Neural cell (in vitro differentiated cells): Measurements from ENCODE around the gene FAM83C. TPM values are rescaled to one million over a fixed set of nuclear protein-coding genes. Genes with fewer than 3 reads are reported as not detected.

ENCODE experiments used
- H2AFZ ChIP-seq: fragments of 200-600, 300-800 bp; sonication (generic), shearing (Covaris generic); 2 replicates; pipeline ENCODE4 v1.6.0; 2014; ENCODE audit warnings: low read depth, mild to moderate bottlenecking, antibody characterized with exemption, low read length, moderate library complexity
- H3F3A ChIP-seq: fragments of 200-600 bp; shearing (Covaris generic); 2 replicates; pipeline ENCODE4 v1.6.1; 2016; ENCODE audit warnings: mild to moderate bottlenecking, moderate library complexity, mixed read lengths, antibody characterized with exemption, low read length; ENCODE audit not compliant: insufficient read depth, poor library complexity, severe bottlenecking
- H3K27ac ChIP-seq: fragments of 200-600, 300-800 bp; sonication (generic), shearing (Covaris generic); 2 replicates; pipeline ENCODE4 v1.5.1; 2014; ENCODE audit warnings: mild to moderate bottlenecking, low read length, moderate library complexity
- H3K27me3 ChIP-seq: fragments of 300-800, 200-600 bp; sonication (generic), shearing (Covaris generic); 2 replicates; pipeline ENCODE4 v1.6.0; 2014; ENCODE audit warnings: mild to moderate bottlenecking, low read depth, low read length, moderate library complexity; ENCODE audit not compliant: insufficient read depth
- H3K36me3 ChIP-seq: fragments of 300-800, 200-600 bp; sonication (generic), shearing (Covaris generic); 2 replicates; pipeline ENCODE4 v1.5.1; 2014; ENCODE audit warnings: mild to moderate bottlenecking, antibody characterized with exemption, low read length, moderate library complexity; ENCODE audit not compliant: insufficient read depth
- H3K4me2 ChIP-seq: fragments of 300-800, 200-600 bp; sonication (generic), shearing (Covaris generic); 2 replicates; pipeline ENCODE4 v1.6.0; 2014; ENCODE audit warnings: mild to moderate bottlenecking, low read length
- H3K4me3 ChIP-seq: fragments of 300-800, 200-600 bp; sonication (generic), shearing (Covaris generic); 2 replicates; pipeline ENCODE4 v1.5.1; 2014; ENCODE audit warnings: mild to moderate bottlenecking, low read length, moderate library complexity
- H3K79me2 ChIP-seq: fragments of 200-600 bp; shearing (Covaris generic); replicated peaks from 2 replicates; pipeline ENCODE4 v1.6.0; 2014; ENCODE audit warnings: mild to moderate bottlenecking, low read length, moderate library complexity; ENCODE audit not compliant: insufficient read depth
- H3K9ac ChIP-seq: fragments of 300-800, 200-600 bp; sonication (generic), shearing (Covaris generic); 2 replicates; pipeline ENCODE4 v1.6.1; 2016; ENCODE audit warnings: mild to moderate bottlenecking, low read length, mixed read lengths
- H3K9me2 ChIP-seq: fragments of 200-600 bp; shearing (Covaris generic); 2 replicates; pipeline ENCODE4 v1.6.1; 2016; ENCODE audit warnings: mild to moderate bottlenecking, low read length, mixed read lengths; ENCODE audit not compliant: insufficient read depth
- H3K9me3 ChIP-seq: fragments of 200-600, 300-800 bp; sonication (generic), shearing (Covaris generic); 2 replicates; pipeline ENCODE4 v1.6.1; 2016; ENCODE audit warnings: mild to moderate bottlenecking, mixed run types, low read length, moderate library complexity, mixed read lengths
- H4K20me1 ChIP-seq: fragments of 200-600 bp; shearing (Covaris generic); 2 replicates; pipeline ENCODE4 v1.6.1; 2016; ENCODE audit warnings: mild to moderate bottlenecking, mixed run types; ENCODE audit not compliant: insufficient read depth
- EP300 ChIP-seq: fragments of 450-650 bp; conservative IDR thresholded peaks from 2 replicates; pipeline ENCODE4 v1.6.1; 2014; ENCODE audit warnings: antibody characterized with exemption, mild to moderate bottlenecking, moderate library complexity; ENCODE audit not compliant: poor library complexity, severe bottlenecking
- EZH2 ChIP-seq: fragments of 200-600, 300-800 bp; shearing (Covaris generic), sonication (generic); IDR thresholded peaks from 2 replicates; pipeline ENCODE4 v1.6.1; 2014; ENCODE audit warnings: antibody characterized with exemption, low read length, borderline replicate concordance, mild to moderate bottlenecking; ENCODE audit not compliant: insufficient read depth, poor library complexity, severe bottlenecking
- MXI1 ChIP-seq: fragments of 450-650 bp; conservative IDR thresholded peaks from 2 replicates; pipeline ENCODE4 v1.6.1; 2014; ENCODE audit warnings: antibody characterized with exemption, mild to moderate bottlenecking; ENCODE audit not compliant: poor library complexity, severe bottlenecking
- POLR2AphosphoS5 ChIP-seq: IDR thresholded peaks from 2 replicates; pipeline ENCODE4 v1.6.1; 2012
- RAD21 ChIP-seq: fragments of 450-650 bp; conservative IDR thresholded peaks from 2 replicates; pipeline ENCODE4 v1.6.1; 2014; ENCODE audit warnings: antibody characterized with exemption, mild to moderate bottlenecking, moderate library complexity
- SMC3 ChIP-seq: fragments of 450-650 bp; conservative IDR thresholded peaks from 2 replicates; pipeline ENCODE4 v1.6.1; 2014; ENCODE audit warnings: antibody characterized with exemption, mild to moderate bottlenecking, moderate library complexity; ENCODE audit not compliant: poor library complexity
- TAF1 ChIP-seq: IDR thresholded peaks from 2 replicates; pipeline ENCODE4 v1.6.1; 2012; ENCODE audit warnings: low read depth
- polyA plus RNA-seq: library from polyadenylated mRNA; depleted of rRNA; stranded (reverse); fragments of >200 nt; gene quantifications from 2 replicates; pipeline ENCODE4 v1.2.3, GENCODE V29; 2014
- TF ChIP-seq, protein P1 (sequence below): IDR thresholded peaks from 2 replicates; pipeline ENCODE4 v1.6.1; 2012; ENCODE audit warnings: borderline replicate concordance
- TF ChIP-seq, protein P2 (sequence below): fragments of 450-650 bp; IDR thresholded peaks from 2 replicates; pipeline ENCODE4 v1.5.1; 2014; ENCODE audit warnings: antibody characterized with exemption, mild to moderate bottlenecking, moderate library complexity; ENCODE audit not compliant: poor library complexity, severe bottlenecking

FAM83C gene
- polyA plus RNA-seq, 1 donor from 2014 or later: not detected

DNA sequence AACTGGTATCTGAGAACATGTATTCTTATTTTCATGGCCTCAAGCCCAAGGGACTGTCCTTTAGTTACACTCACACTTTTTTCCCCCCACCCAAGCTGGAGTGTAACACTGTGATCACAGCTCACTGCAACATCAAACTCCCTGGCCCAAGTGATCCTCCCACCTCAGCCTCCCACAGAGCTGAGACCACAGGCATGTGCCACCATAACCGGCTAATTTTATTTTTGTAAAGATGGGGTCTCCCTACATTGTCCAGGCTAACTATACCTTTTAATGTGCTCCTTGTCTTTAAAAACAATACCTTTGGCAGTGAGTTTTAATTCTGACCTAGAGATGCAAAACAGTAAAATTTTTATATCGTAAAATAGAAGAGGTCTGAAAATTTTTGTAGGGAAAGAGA lies 48.2 kb upstream of the FAM83C start:
- Histone ChIP-seq H3K27me3 (no peaks in the 10 kb centered on the region), H3K27ac (no peak overlapping the region), H3K79me2 (no peaks in the 10 kb centered on the region), H3F3A (no peaks in the 10 kb centered on the region), H3K9me3 (no peaks in the 10 kb centered on the region), H3K9ac (no peak overlapping the region), H3K4me2 (no peak overlapping the region), H3K4me3 (no peak overlapping the region), H2AFZ (no peak overlapping the region), H3K36me3 (no peaks in the 10 kb centered on the region), H4K20me1 (no peaks in the 10 kb centered on the region), H3K9me2 (no peaks in the 10 kb centered on the region)
- TF ChIP-seq EP300 (no peak), TAF1 (no peak), RAD21 (no peak), MXI1 (no peak), POLR2AphosphoS5 (no peak), SMC3 (no peak), EZH2 (no peak)
- TF ChIP-seq, protein P1, sequence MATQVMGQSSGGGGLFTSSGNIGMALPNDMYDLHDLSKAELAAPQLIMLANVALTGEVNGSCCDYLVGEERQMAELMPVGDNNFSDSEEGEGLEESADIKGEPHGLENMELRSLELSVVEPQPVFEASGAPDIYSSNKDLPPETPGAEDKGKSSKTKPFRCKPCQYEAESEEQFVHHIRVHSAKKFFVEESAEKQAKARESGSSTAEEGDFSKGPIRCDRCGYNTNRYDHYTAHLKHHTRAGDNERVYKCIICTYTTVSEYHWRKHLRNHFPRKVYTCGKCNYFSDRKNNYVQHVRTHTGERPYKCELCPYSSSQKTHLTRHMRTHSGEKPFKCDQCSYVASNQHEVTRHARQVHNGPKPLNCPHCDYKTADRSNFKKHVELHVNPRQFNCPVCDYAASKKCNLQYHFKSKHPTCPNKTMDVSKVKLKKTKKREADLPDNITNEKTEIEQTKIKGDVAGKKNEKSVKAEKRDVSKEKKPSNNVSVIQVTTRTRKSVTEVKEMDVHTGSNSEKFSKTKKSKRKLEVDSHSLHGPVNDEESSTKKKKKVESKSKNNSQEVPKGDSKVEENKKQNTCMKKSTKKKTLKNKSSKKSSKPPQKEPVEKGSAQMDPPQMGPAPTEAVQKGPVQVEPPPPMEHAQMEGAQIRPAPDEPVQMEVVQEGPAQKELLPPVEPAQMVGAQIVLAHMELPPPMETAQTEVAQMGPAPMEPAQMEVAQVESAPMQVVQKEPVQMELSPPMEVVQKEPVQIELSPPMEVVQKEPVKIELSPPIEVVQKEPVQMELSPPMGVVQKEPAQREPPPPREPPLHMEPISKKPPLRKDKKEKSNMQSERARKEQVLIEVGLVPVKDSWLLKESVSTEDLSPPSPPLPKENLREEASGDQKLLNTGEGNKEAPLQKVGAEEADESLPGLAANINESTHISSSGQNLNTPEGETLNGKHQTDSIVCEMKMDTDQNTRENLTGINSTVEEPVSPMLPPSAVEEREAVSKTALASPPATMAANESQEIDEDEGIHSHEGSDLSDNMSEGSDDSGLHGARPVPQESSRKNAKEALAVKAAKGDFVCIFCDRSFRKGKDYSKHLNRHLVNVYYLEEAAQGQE: no peak
- TF ChIP-seq, protein P2, sequence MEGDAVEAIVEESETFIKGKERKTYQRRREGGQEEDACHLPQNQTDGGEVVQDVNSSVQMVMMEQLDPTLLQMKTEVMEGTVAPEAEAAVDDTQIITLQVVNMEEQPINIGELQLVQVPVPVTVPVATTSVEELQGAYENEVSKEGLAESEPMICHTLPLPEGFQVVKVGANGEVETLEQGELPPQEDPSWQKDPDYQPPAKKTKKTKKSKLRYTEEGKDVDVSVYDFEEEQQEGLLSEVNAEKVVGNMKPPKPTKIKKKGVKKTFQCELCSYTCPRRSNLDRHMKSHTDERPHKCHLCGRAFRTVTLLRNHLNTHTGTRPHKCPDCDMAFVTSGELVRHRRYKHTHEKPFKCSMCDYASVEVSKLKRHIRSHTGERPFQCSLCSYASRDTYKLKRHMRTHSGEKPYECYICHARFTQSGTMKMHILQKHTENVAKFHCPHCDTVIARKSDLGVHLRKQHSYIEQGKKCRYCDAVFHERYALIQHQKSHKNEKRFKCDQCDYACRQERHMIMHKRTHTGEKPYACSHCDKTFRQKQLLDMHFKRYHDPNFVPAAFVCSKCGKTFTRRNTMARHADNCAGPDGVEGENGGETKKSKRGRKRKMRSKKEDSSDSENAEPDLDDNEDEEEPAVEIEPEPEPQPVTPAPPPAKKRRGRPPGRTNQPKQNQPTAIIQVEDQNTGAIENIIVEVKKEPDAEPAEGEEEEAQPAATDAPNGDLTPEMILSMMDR: no peak

- no peaks in the 10 kb centered on the region for H3K79me2 ChIP-seq
- H3K27me3 ChIP-seq: no peaks in the 10 kb centered on the region
- no peak overlapping the region for H3K27ac ChIP-seq
- H2AFZ ChIP-seq: no peak overlapping the region
- H3K9me3 ChIP-seq: no peaks in the 10 kb centered on the region
- H3K36me3 ChIP-seq: no peaks in the 10 kb centered on the region
- H3K4me3 ChIP-seq: no peak overlapping the region
- H3K4me2 ChIP-seq: no peak overlapping the region
- TF ChIP-seq TAF1 (no peak), SMC3 (no peak), RAD21 (no peak), EZH2 (no peak), POLR2AphosphoS5 (no peak)
- TF ChIP-seq, protein P2: no peak
- TF ChIP-seq, protein P1: no peak
- H3F3A ChIP-seq: no peaks in the 10 kb centered on the region
- H3K9me2 ChIP-seq: no peaks in the 10 kb centered on the region
- no peak overlapping the region for H3K9ac ChIP-seq
- no peaks in the 10 kb centered on the region for H4K20me1 ChIP-seq
Measured at GRCh38 chr20:35339636-35340035, 47.4 kb upstream of the FAM83C start.
